Endodermal cell (in vitro differentiated cells): ENCODE measurements around the gene ZNF593. TPM values are rescaled to one million over a fixed set of nuclear protein-coding genes. Genes with fewer than 3 reads are reported as not detected.

Experiments used
- DNase-seq: peaks from one replicate; pipeline ENCODE4 v3.0.0-alpha.2; 2017
- H3K27ac ChIP-seq: 2 replicates; pipeline ENCODE4 v1.5.1; 2013; ENCODE audit warnings: mild to moderate bottlenecking, low read depth, low read length, moderate library complexity
- H3K27me3 ChIP-seq: 2 replicates; pipeline ENCODE4 v1.6.1; 2013; ENCODE audit warnings: mild to moderate bottlenecking, low read length, moderate library complexity; ENCODE audit not compliant: insufficient read depth, control insufficient read depth, poor library complexity, severe bottlenecking
- H3K36me3 ChIP-seq: 2 replicates; pipeline ENCODE4 v1.7.0; 2013; ENCODE audit warnings: mild to moderate bottlenecking, low read length, moderate library complexity; ENCODE audit not compliant: control insufficient read depth, insufficient read depth
- H3K4me1 ChIP-seq: one replicate; pipeline ENCODE4 v1.7.0; 2013; ENCODE audit warnings: low read length; ENCODE audit not compliant: control insufficient read depth, insufficient read depth
- H3K4me3 ChIP-seq: 2 replicates; pipeline ENCODE4 v1.5.1; 2013; ENCODE audit warnings: mild to moderate bottlenecking, low read length, moderate library complexity
- H3K9ac ChIP-seq: 2 replicates; pipeline ENCODE4 v1.6.1; 2013; ENCODE audit warnings: mild to moderate bottlenecking, low read length, moderate library complexity; ENCODE audit not compliant: poor library complexity, severe bottlenecking; ENCODE audit errors: extremely low read depth
- H3K9me3 ChIP-seq: 2 replicates; pipeline ENCODE4 v1.6.1; 2013; ENCODE audit warnings: mild to moderate bottlenecking, low read length, moderate library complexity; ENCODE audit not compliant: control insufficient read depth
- H3K27ac Mint-ChIP-seq: 2 replicates; pipeline ENCODE4 v1.8.0; 2020; ENCODE audit warnings: mixed read lengths
- H3K27me3 Mint-ChIP-seq: 2 replicates; pipeline ENCODE4 v1.8.0; 2021; ENCODE audit warnings: mild to moderate bottlenecking, mixed read lengths; ENCODE audit not compliant: insufficient read depth
- H3K36me3 Mint-ChIP-seq: 2 replicates; pipeline ENCODE4 v1.8.0; 2020; ENCODE audit warnings: low read depth, mixed read lengths
- H3K4me1 Mint-ChIP-seq: 2 replicates; pipeline ENCODE4 v1.8.0; 2020; ENCODE audit warnings: mixed read lengths
- H3K4me3 Mint-ChIP-seq: 2 replicates; pipeline ENCODE4 v1.8.0; 2020; ENCODE audit warnings: mild to moderate bottlenecking, moderate library complexity, mixed read lengths
- H3K9me3 Mint-ChIP-seq: 2 replicates; pipeline ENCODE4 v1.8.0; 2020; ENCODE audit warnings: mild to moderate bottlenecking, mixed read lengths
- CTCF ChIP-seq: fragments of 200-600 bp; sonication (generic); conservative IDR thresholded peaks from 2 replicates; pipeline ENCODE4 v1.5.0; 2021; ENCODE audit warnings: antibody characterized with exemption, mild to moderate bottlenecking
- WGBS, 2 experiments: methylation state at CpG; one replicate each; pipeline versions ENCODE4 v1.1.5 to v1.1.7; 2013; ENCODE audit warnings: missing lambda C conversion rate in 2 of 2, mixed read lengths in 1 of 2; ENCODE audit not compliant: insufficient coverage in 1 of 2, insufficient read length in 1 of 2; 5-methylcytosine and 5-hydroxymethylcytosine counted together
- total RNA-seq, 2 donors: library from RNA; stranded (reverse); fragmentation: NEBNext Ultra II Directional in 1 of 2; extraction: Animal tissue kit (Norgen Biotek cat#: 25700) in 1 of 2; gene quantifications; 2 replicates in 1 of 2; 3 replicates in 1 of 2; pipeline ENCODE4 v1.2.1, GENCODE V29; 2021

The ZNF593 gene
- total RNA-seq, 2 donors from 2014 or later = 31.4 to 33.7 TPM

- Mint-ChIP-seq H3K4me1 (peaks cover 21% of the 10 kb centered on the region), H3K27me3 (no peaks in the 10 kb centered on the region), H3K9me3 (no peaks in the 10 kb centered on the region), H3K36me3 (peaks cover 14% of the 10 kb centered on the region), H3K4me3 (no peak overlapping the region), H3K27ac (no peak overlapping the region)
- no peaks in the 10 kb centered on the region for H3K9me3 ChIP-seq
- H3K27me3 ChIP-seq = no peaks in the 10 kb centered on the region
- WGBS, 2 experiments = 83 to 93% methylated on average over 1 of the region's 1 CpG
- peaks cover 8% of the 10 kb centered on the region for H3K36me3 ChIP-seq
- no peak overlapping the region for H3K4me3 ChIP-seq
- no peaks in the 10 kb centered on the region for H3K4me1 ChIP-seq
- TF ChIP-seq CTCF = no peak
- no peak for DNase-seq
- no peak overlapping the region for H3K9ac ChIP-seq
- H3K27ac ChIP-seq = no peak overlapping the region
Measured at GRCh38 chr1:26125946-26126320, 43.8 kb upstream of the ZNF593 start.

GRCh38 chr1:26126321-26127084 lies 43.2 kb upstream of the ZNF593 start:
- Histone ChIP-seq H3K4me3 (no peak overlapping the region), H3K4me1 (no peaks in the 10 kb centered on the region), H3K9ac (no peak overlapping the region), H3K27me3 (no peaks in the 10 kb centered on the region), H3K27ac (no peak overlapping the region), H3K9me3 (no peaks in the 10 kb centered on the region), H3K36me3 (peaks cover 8% of the 10 kb centered on the region)
- no peaks in the 10 kb centered on the region for H3K27me3 Mint-ChIP-seq
- H3K9me3 Mint-ChIP-seq = no peaks in the 10 kb centered on the region
- no peak for DNase-seq
- no peak overlapping the region for H3K4me3 Mint-ChIP-seq
- peaks cover 21% of the 10 kb centered on the region for H3K4me1 Mint-ChIP-seq
- 77 to 93% methylated on average over 5 to 9 of the region's 9 CpGs for WGBS, 2 experiments
- no peak overlapping the region for H3K27ac Mint-ChIP-seq
- H3K36me3 Mint-ChIP-seq = peaks cover 14% of the 10 kb centered on the region
- no peak for TF ChIP-seq CTCF

GRCh38 chr1:26127235-26128163 lies 42.2 kb upstream of the ZNF593 start:
- 73 to 77% methylated on average over 11 to 13 of the region's 13 CpGs for WGBS, 2 experiments
- H3K27me3 ChIP-seq = no peaks in the 10 kb centered on the region
- Mint-ChIP-seq H3K4me3 (no peak overlapping the region), H3K9me3 (no peaks in the 10 kb centered on the region), H3K27ac (no peak overlapping the region), H3K36me3 (peaks cover 5% of the 10 kb centered on the region), H3K27me3 (no peaks in the 10 kb centered on the region), H3K4me1 (peaks cover 19% of the 10 kb centered on the region)
- no peak overlapping the region for H3K9ac ChIP-seq
- TF ChIP-seq CTCF = no peak
- H3K9me3 ChIP-seq = no peaks in the 10 kb centered on the region
- no peaks in the 10 kb centered on the region for H3K4me1 ChIP-seq
- H3K4me3 ChIP-seq = no peak overlapping the region
- DNase-seq = no peak
- peaks cover 5% of the 10 kb centered on the region for H3K36me3 ChIP-seq
- no peak overlapping the region for H3K27ac ChIP-seq
